Activated T-helper 1 cell treated with anti-CD3 and anti-CD28 coated beads, Interleukin-12 subunit alpha, Interleukin-12 subunit beta, Interleukin-2, Interleukin-4 antibody, amounts not matched to agents 30 ng/mL and 10 ng/mL and 1 ng/mL, durations not matched to agents 14 hours and 24 hours and 36 hours (primary cell): ENCODE results near the gene IL33. TPM values are rescaled to one million over a fixed set of nuclear protein-coding genes. Genes with fewer than 3 reads are reported as not detected.

Source experiments
- DNase-seq: peaks from one replicate; pipeline ENCODE4 v3.0.0; 2021; ENCODE audit warnings: low spot score
- H3K27ac Mint-ChIP-seq: one replicate; pipeline ENCODE4 v1.8.0; 2021; ENCODE audit warnings: mild to moderate bottlenecking, mixed read lengths
- H3K27me3 Mint-ChIP-seq: one replicate; pipeline ENCODE4 v1.8.0; 2022; ENCODE audit warnings: mild to moderate bottlenecking, moderate library complexity, mixed read lengths; ENCODE audit not compliant: insufficient read depth
- H3K36me3 Mint-ChIP-seq: one replicate; pipeline ENCODE4 v1.8.0; 2021; ENCODE audit warnings: low read depth, mixed read lengths
- H3K4me1 Mint-ChIP-seq: one replicate; pipeline ENCODE4 v1.8.0; 2021; ENCODE audit warnings: low read depth, mixed read lengths
- H3K4me3 Mint-ChIP-seq: one replicate; pipeline ENCODE4 v1.8.0; 2021; ENCODE audit warnings: mild to moderate bottlenecking, moderate library complexity, mixed read lengths
- H3K9me3 Mint-ChIP-seq: one replicate; pipeline ENCODE4 v1.8.0; 2021; ENCODE audit warnings: mixed read lengths
- intact Hi-C: fragments of 100-400 bp; cut with micrococcal nuclease; formaldehyde crosslinking; loops from one replicate; pipeline ENCODE4 v1.15.1; 2024
- total RNA-seq: library from RNA; stranded (reverse); gene quantifications from 2 replicates; pipeline ENCODE4 v1.2.3, GENCODE V29; 2022

IL33 gene
- total RNA-seq, 1 donor from 2014 or later: not detected

GRCh38 chr9:6197330-6197729 is 18.3 kb upstream of the IL33 start:
- no peaks in the 10 kb centered on the region for H3K4me1 Mint-ChIP-seq
- intact Hi-C loops: no loop called here
- H3K9me3 Mint-ChIP-seq: no peaks in the 10 kb centered on the region
- H3K27me3 Mint-ChIP-seq: peaks cover 4% of the 10 kb centered on the region
- H3K36me3 Mint-ChIP-seq: no peaks in the 10 kb centered on the region
- H3K27ac Mint-ChIP-seq: no peak overlapping the region
- DNase-seq: no peak
- no peak overlapping the region for H3K4me3 Mint-ChIP-seq

- no peaks in the 10 kb centered on the region for H3K9me3 Mint-ChIP-seq
- no peak for DNase-seq
- H3K4me3 Mint-ChIP-seq: no peak overlapping the region
- no peaks in the 10 kb centered on the region for H3K36me3 Mint-ChIP-seq
- H3K27me3 Mint-ChIP-seq: peaks cover 5% of the 10 kb centered on the region
- no peak overlapping the region for H3K27ac Mint-ChIP-seq
- intact Hi-C loops: no loop called here
- no peaks in the 10 kb centered on the region for H3K4me1 Mint-ChIP-seq
Observed at GRCh38 chr9:6198251-6198650, 17.4 kb upstream of the IL33 start.

GRCh38 chr9:6199596-6199995 is 16.0 kb upstream of the IL33 start:
- intact Hi-C loops: no loop called here
- Mint-ChIP-seq H3K9me3 (no peaks in the 10 kb centered on the region), H3K36me3 (no peaks in the 10 kb centered on the region), H3K4me1 (no peaks in the 10 kb centered on the region), H3K4me3 (no peak overlapping the region), H3K27ac (no peak overlapping the region), H3K27me3 (peaks cover 2% of the 10 kb centered on the region)
- no peak for DNase-seq

DNA sequence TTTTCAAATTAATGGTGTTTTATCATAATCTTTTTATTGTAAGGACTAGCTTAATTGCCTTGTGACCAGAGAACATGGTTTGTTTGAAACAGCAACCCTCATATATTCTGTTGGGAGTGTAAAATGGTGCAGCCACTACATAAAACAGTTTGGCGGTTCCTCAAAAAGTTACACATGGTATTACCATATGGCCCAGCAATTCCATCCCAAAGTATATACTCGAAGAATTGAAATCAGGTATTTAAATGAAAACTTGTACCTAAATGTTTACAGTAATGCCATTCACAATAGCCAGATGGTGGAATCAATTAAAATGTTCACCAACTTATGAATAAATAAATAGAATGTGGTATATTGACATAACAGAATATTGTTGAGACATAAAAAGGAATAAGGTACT is 14.8 kb upstream of the IL33 start:
- H3K36me3 Mint-ChIP-seq: no peaks in the 10 kb centered on the region
- H3K4me3 Mint-ChIP-seq: no peak overlapping the region
- no peaks in the 10 kb centered on the region for H3K4me1 Mint-ChIP-seq
- intact Hi-C loops: no loop called here
- H3K27me3 Mint-ChIP-seq: peaks cover 2% of the 10 kb centered on the region
- no peak for DNase-seq
- no peak overlapping the region for H3K27ac Mint-ChIP-seq
- H3K9me3 Mint-ChIP-seq: no peaks in the 10 kb centered on the region

DNA sequence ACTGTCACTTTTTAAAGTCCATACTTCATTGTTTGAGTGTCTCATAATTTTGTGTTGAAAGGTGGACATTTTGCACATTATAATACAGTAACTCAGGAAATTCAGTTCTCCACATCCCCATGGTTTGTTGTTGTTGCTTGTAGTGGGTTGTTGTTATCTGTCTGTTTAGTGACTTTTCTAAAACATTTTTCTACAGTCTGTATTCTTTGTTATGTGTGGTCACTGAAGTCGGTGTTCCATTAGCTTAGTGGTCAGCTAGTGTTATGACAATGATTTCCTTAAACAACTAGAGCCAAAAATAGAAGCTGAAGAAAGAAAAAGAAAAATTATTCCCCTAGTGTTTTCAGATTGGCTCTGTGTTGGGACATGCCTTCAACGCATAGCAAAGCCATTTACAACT is 5.6 kb upstream of the IL33 start:
- DNase-seq: no peak
- intact Hi-C loops: no loop called here
- H3K27ac Mint-ChIP-seq: no peak overlapping the region
- H3K9me3 Mint-ChIP-seq: peaks cover 39% of the 10 kb centered on the region
- H3K27me3 Mint-ChIP-seq: peaks cover 3% of the 10 kb centered on the region
- H3K4me3 Mint-ChIP-seq: no peak overlapping the region
- H3K4me1 Mint-ChIP-seq: no peaks in the 10 kb centered on the region
- H3K36me3 Mint-ChIP-seq: no peaks in the 10 kb centered on the region

DNA sequence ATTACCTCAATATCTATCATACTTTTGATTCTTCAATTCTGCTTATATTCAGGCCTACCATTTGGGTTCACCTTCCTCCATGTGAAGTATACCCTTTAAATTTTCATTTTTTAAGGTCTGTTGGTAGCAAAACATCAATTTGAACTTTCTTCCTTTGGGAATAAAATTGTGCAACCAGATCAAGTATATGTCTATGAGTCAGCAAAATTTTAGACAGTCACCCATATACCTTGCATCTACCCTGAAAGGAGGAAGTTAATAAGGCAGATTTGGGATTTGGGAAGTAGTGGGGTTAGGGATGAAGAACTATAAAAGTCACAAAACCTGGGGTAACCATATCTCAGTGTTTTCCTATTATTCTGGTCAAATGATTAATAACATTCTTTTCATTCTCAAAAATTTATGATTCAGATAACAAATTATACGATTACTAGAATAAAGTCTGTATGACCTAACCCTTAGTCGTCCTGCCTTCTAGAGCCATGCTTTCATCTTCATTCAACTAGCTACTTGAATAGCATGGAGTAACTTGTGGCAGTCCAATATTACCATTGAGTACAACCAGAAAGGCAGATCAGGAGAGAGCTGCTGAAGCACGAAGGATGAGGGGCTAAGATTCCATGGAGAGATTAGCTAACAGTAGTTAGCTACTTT is 2.8 kb upstream of the IL33 start:
- Mint-ChIP-seq H3K36me3 (no peaks in the 10 kb centered on the region), H3K27me3 (peaks cover 4% of the 10 kb centered on the region), H3K9me3 (peaks cover 29% of the 10 kb centered on the region)

GRCh38 chr9:6214434-6214833 is 1.2 kb upstream of the IL33 start:
- H3K4me1 Mint-ChIP-seq: no peaks in the 10 kb centered on the region

More for the DNA sequence above, 2.8 kb upstream of the IL33 start:
- no peaks in the 10 kb centered on the region for H3K4me1 Mint-ChIP-seq
- DNase-seq: no peak
- intact Hi-C loops: no loop called here
- no peak overlapping the region for H3K27ac Mint-ChIP-seq
- no peak overlapping the region for H3K4me3 Mint-ChIP-seq

DNA sequence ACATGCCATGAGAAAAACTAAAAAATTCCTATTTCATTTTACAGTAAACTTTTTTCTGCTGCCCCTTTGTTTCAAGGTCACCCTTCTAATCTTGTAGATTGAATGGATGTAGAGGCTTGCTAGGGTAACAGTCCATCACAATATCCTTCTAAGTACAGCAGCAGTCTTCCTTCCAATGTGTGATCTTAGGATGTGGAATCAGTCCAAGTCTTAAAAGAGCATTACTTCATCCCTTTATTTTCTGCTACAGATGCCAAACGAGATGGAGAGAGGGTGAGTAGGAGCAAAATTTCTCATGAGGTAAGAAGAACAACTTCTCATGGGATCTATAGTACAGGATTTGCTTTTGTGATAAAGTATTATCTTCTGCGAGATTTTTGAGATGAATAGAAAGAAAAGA is 704 bp upstream of the IL33 start:
- H3K9me3 Mint-ChIP-seq: peaks cover 19% of the 10 kb centered on the region
- H3K4me1 Mint-ChIP-seq: no peaks in the 10 kb centered on the region
- H3K4me3 Mint-ChIP-seq: no peak overlapping the region
- intact Hi-C loops: no loop called here
- no peak for DNase-seq
- H3K27me3 Mint-ChIP-seq: peaks cover 13% of the 10 kb centered on the region
- no peak overlapping the region for H3K27ac Mint-ChIP-seq
- no peaks in the 10 kb centered on the region for H3K36me3 Mint-ChIP-seq

More at GRCh38 chr9:6214434-6214833, 1.2 kb upstream of the IL33 start:
- Mint-ChIP-seq H3K27me3 (peaks cover 11% of the 10 kb centered on the region), H3K36me3 (no peaks in the 10 kb centered on the region), H3K27ac (no peak overlapping the region), H3K9me3 (peaks cover 22% of the 10 kb centered on the region), H3K4me3 (no peak overlapping the region)
- DNase-seq: no peak
- intact Hi-C loops: no loop called here

- DNase-seq: no peak
- Mint-ChIP-seq H3K27ac (no peak overlapping the region), H3K36me3 (no peaks in the 10 kb centered on the region), H3K27me3 (peaks cover 18% of the 10 kb centered on the region), H3K9me3 (peaks cover 8% of the 10 kb centered on the region), H3K4me3 (no peak overlapping the region), H3K4me1 (no peaks in the 10 kb centered on the region)
- intact Hi-C loops: no loop called here
Observed at GRCh38 chr9:6216002-6216401, 395 bp downstream of the IL33 start.

- intact Hi-C loops: no loop called here
- Mint-ChIP-seq H3K4me1 (no peaks in the 10 kb centered on the region), H3K9me3 (peaks cover 3% of the 10 kb centered on the region), H3K27ac (no peak overlapping the region), H3K27me3 (peaks cover 18% of the 10 kb centered on the region), H3K36me3 (no peaks in the 10 kb centered on the region), H3K4me3 (no peak overlapping the region)
- no peak for DNase-seq
Observed at GRCh38 chr9:6216951-6217350, 1.3 kb downstream of the IL33 start.

DNA sequence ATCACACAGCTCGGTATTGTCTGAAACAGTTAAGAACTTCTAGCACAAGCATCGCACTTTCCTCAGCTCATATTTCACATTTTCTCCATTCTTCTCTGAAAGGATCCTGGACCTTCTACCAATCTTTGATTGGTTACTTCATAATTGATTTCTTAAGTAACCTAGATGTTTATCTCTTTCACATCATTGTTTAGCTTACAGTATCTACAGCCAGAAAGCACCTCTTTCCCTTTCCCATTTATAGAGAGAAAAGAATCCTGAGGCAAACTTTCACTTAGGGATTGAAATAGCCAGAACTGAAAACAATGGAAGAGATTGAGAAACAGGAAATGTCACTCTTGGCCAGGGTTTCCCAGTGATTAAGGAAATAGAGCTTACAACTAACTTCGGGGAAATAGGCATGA is 2.5 kb downstream of the IL33 start:
- Mint-ChIP-seq H3K4me1 (no peaks in the 10 kb centered on the region), H3K4me3 (no peak overlapping the region), H3K9me3 (no peaks in the 10 kb centered on the region), H3K36me3 (no peaks in the 10 kb centered on the region), H3K27ac (no peak overlapping the region), H3K27me3 (peaks cover 18% of the 10 kb centered on the region)
- intact Hi-C loops: no loop called here
- DNase-seq: no peak

GRCh38 chr9:6219040-6219439 is 3.4 kb downstream of the IL33 start:
- Mint-ChIP-seq H3K4me1 (no peaks in the 10 kb centered on the region), H3K27me3 (peaks cover 17% of the 10 kb centered on the region), H3K9me3 (no peaks in the 10 kb centered on the region), H3K36me3 (no peaks in the 10 kb centered on the region), H3K27ac (no peak overlapping the region), H3K4me3 (no peak overlapping the region)
- DNase-seq: no peak
- intact Hi-C loops: no loop called here

DNA sequence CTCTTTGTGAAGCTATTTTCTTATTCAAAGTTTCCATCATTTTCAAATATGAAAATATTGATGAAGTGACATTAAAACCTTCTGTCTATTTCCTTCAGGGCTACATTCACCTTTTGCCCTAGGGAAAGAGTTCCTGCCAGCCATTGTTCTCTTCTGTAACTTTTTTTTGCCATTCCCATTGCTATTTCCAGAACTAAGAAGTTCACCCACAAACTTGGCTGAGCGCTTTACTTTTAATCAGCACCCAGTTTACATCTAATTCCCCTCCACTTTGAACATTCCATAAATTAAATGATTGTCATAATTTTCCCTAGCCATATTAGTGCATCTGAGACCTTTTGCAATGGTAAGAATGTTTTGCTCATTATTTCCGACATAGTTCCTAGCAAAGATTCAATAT is 4.4 kb downstream of the IL33 start:
- no peak overlapping the region for H3K4me3 Mint-ChIP-seq
- no peak overlapping the region for H3K27ac Mint-ChIP-seq
- no peaks in the 10 kb centered on the region for H3K36me3 Mint-ChIP-seq
- H3K4me1 Mint-ChIP-seq: no peaks in the 10 kb centered on the region
- peaks cover 16% of the 10 kb centered on the region for H3K27me3 Mint-ChIP-seq
- no peaks in the 10 kb centered on the region for H3K9me3 Mint-ChIP-seq
- intact Hi-C loops: no loop called here
- no peak for DNase-seq
